CD14-positive monocyte (primary cell): ENCODE data around the gene MARCKS. TPM values are rescaled to one million over a fixed set of nuclear protein-coding genes. Genes with fewer than 3 reads are reported as not detected.
A peak's percentile ranks its signal among the peaks of the same experiment; 100 is the strongest.

Experiments used
- DNase-seq, 3 donors: peaks; one replicate each; pipeline ENCODE4 v3.0.0-alpha.2; 2011 to 2022
- H2AFZ ChIP-seq: 2 replicates; pipeline ENCODE4 v1.6.0; 2012; ENCODE audit warnings: mild to moderate bottlenecking, low read depth, low read length, inconsistent platforms; ENCODE audit not compliant: insufficient read depth, poor library complexity, severe bottlenecking
- H3K27ac ChIP-seq, 2 donors: 1 replicate in 1 of 2; 2 replicates in 1 of 2; pipeline ENCODE4 v1.5.1; 2012 to 2013; ENCODE audit warnings: low read length in 2 of 2, control low read depth in 1 of 2, inconsistent platforms in 1 of 2, low read depth in 1 of 2, mild to moderate bottlenecking in 1 of 2
- H3K27me3 ChIP-seq, 2 donors: one replicate each; pipeline versions ENCODE4 v1.6.0 to v1.6.1; 2011 to 2013; ENCODE audit warnings: low read length in 2 of 2; ENCODE audit not compliant: control insufficient read depth in 2 of 2, insufficient read depth in 2 of 2
- H3K36me3 ChIP-seq, 2 donors: replicated peaks in 1 of 2; 1 replicate in 1 of 2; 2 replicates in 1 of 2; pipeline versions ENCODE4 v1.5.1 to v1.6.1; 2012 to 2013; ENCODE audit warnings: low read length in 2 of 2, control low read depth in 1 of 2, inconsistent platforms in 1 of 2, mild to moderate bottlenecking in 1 of 2; ENCODE audit not compliant: insufficient read depth in 2 of 2, control insufficient read depth in 1 of 2
- H3K4me1 ChIP-seq, 2 donors: 1 replicate in 1 of 2; 2 replicates in 1 of 2; pipeline versions ENCODE4 v1.5.1 to v1.6.1; 2012 to 2013; ENCODE audit warnings: low read length in 2 of 2, control low read depth in 1 of 2, inconsistent platforms in 1 of 2, mild to moderate bottlenecking in 1 of 2, moderate library complexity in 1 of 2; ENCODE audit not compliant: insufficient read depth in 2 of 2, control insufficient read depth in 1 of 2
- H3K4me2 ChIP-seq: replicated peaks from 2 replicates; pipeline ENCODE3; 2012; ENCODE audit warnings: low read length, moderate library complexity, mild to moderate bottlenecking; ENCODE audit not compliant: poor library complexity, severe bottlenecking; ENCODE audit errors: extremely low read depth
- H3K4me3 ChIP-seq, 3 experiments: fragments of 200-600 bp in 1 of 3; sonication (generic) in 1 of 3; replicated peaks in 1 of 3; 1 replicate in 2 of 3; 2 replicates in 1 of 3; pipeline ENCODE4 v1.5.1; 2011 to 2013; ENCODE audit warnings: low read length in 3 of 3, mild to moderate bottlenecking in 3 of 3, control low read depth in 2 of 3, low read depth in 2 of 3, inconsistent platforms in 1 of 3, moderate library complexity in 1 of 3
- H3K79me2 ChIP-seq: 2 replicates; pipeline ENCODE4 v1.6.0; 2012; ENCODE audit warnings: mild to moderate bottlenecking, control low read depth, inconsistent platforms, low read length, moderate library complexity; ENCODE audit not compliant: insufficient read depth
- H3K9ac ChIP-seq: 2 replicates; pipeline ENCODE4 v1.6.0; 2017; ENCODE audit warnings: low read length, mild to moderate bottlenecking; ENCODE audit not compliant: insufficient read depth, poor library complexity, severe bottlenecking
- H3K9me3 ChIP-seq, 2 donors: replicated peaks in 1 of 2; 1 replicate in 1 of 2; 2 replicates in 1 of 2; pipeline versions ENCODE4 v1.5.1 to v1.6.1; 2012 to 2013; ENCODE audit warnings: low read length in 2 of 2, control low read depth in 1 of 2; ENCODE audit not compliant: control insufficient read depth in 1 of 2, insufficient read depth in 1 of 2
- H4K20me1 ChIP-seq: 2 replicates; pipeline ENCODE4 v1.6.0; 2012; ENCODE audit warnings: mild to moderate bottlenecking, low read length, control low read depth, moderate library complexity; ENCODE audit not compliant: insufficient read depth
- H3K27ac Mint-ChIP-seq, 7 donors: one replicate each; pipeline ENCODE4 v1.8.0; 2020; ENCODE audit warnings: mild to moderate bottlenecking in 7 of 7, mixed read lengths in 7 of 7, moderate library complexity in 6 of 7, inconsistent platforms in 2 of 7
- H3K27me3 Mint-ChIP-seq, 3 donors: one replicate each; pipeline ENCODE4 v1.8.0; 2021 to 2022; ENCODE audit warnings: low read depth in 3 of 3, mild to moderate bottlenecking in 3 of 3, mixed read lengths in 3 of 3, moderate library complexity in 3 of 3, inconsistent platforms in 1 of 3
- H3K36me3 Mint-ChIP-seq, 2 donors: one replicate each; pipeline ENCODE4 v1.8.0; 2020; ENCODE audit warnings: mixed read lengths in 2 of 2, inconsistent platforms in 1 of 2, mild to moderate bottlenecking in 1 of 2
- H3K4me1 Mint-ChIP-seq: one replicate; pipeline ENCODE4 v1.8.0; 2020; ENCODE audit warnings: mild to moderate bottlenecking, mixed read lengths
- H3K4me3 Mint-ChIP-seq, 2 donors: one replicate each; pipeline ENCODE4 v1.8.0; 2020; ENCODE audit warnings: mild to moderate bottlenecking in 2 of 2, mixed read lengths in 2 of 2, moderate library complexity in 1 of 2
- H3K9me3 Mint-ChIP-seq, 7 donors: one replicate each; pipeline ENCODE4 v1.8.0; 2020 to 2022; ENCODE audit warnings: mixed read lengths in 7 of 7, mild to moderate bottlenecking in 6 of 7, moderate library complexity in 6 of 7, inconsistent platforms in 2 of 7
- WGBS: methylation state at CpG from one replicate; pipeline ENCODE4 v1.1.5; 2013; ENCODE audit warnings: missing lambda C conversion rate; ENCODE audit not compliant: insufficient coverage; 5-methylcytosine and 5-hydroxymethylcytosine counted together
- intact Hi-C, 2 donors: fragments of 100-400 bp; cut with micrococcal nuclease; formaldehyde crosslinking; loops; one replicate each; pipeline versions ENCODE4 v1.15.0 to v1.15.1; 2023
- polyA plus RNA-seq, 3 donors: library from polyadenylated mRNA; depleted of rRNA in 1 of 3; unstranded in 2 of 3; stranded (reverse) in 1 of 3; fragments of 300-500 nt in 2 of 3; fragments of >200 nt in 1 of 3; fragmentation: Illumina TruSeq in 2 of 3; gene quantifications; 1 replicate in 2 of 3; 2 replicates in 1 of 3; pipeline ENCODE4 v1.2.3, GENCODE V29; 2012 to 2021
- TF ChIP-seq, protein P1 (sequence below): fragments of 200-600 bp; IDR thresholded peaks from one replicate; pipeline ENCODE4 v1.8.0; 2022; ENCODE audit warnings: antibody characterized with exemption, mild to moderate bottlenecking

MARCKS gene
- polyA plus RNA-seq, 3 donors: 12.1 to 22.9 (median 14.4) TPM

DNA sequence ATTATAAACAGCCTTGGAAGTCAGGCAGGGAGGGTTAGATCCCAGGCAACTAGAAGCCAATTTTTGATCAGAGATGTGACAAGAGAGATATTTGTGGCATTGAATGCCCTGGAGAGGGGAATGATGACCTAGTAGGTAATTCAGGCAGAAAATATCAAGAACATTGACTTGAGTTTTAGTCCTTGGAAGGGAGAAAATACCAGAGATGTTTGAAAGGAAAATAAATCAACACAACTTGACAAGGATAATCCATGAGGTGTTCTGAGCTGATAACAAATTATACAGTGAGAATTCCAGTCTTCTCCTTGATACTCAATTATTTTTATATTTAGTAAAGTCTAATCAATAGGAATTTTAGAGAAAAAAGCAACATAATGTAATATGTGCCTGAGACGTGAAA lies 10.6 kb upstream of the MARCKS start:
- intact Hi-C loops: no loop called here
- no peaks in the 10 kb centered on the region for H3K4me1 Mint-ChIP-seq
- Histone ChIP-seq H4K20me1 (no peaks in the 10 kb centered on the region), H3K9me3 (no peaks in the 10 kb centered on the region), H2AFZ (no peak overlapping the region), H3K4me1 (no peaks in the 10 kb centered on the region), H3K4me2 (no peak overlapping the region), H3K36me3 (no peaks in the 10 kb centered on the region), H3K27me3 (no peaks in the 10 kb centered on the region), H3K9ac (no peak overlapping the region), H3K4me3 (no peak overlapping the region), H3K79me2 (no peaks in the 10 kb centered on the region), H3K27ac (no peak overlapping the region)
- WGBS: no CpG with 5 or more reads among the region's 1 CpG
- peaks cover 0 to 4% (median 2%) of the 10 kb centered on the region in 3 donors for H3K27me3 Mint-ChIP-seq
- H3K36me3 Mint-ChIP-seq: no peaks in the 10 kb centered on the region
- TF ChIP-seq, protein P1, sequence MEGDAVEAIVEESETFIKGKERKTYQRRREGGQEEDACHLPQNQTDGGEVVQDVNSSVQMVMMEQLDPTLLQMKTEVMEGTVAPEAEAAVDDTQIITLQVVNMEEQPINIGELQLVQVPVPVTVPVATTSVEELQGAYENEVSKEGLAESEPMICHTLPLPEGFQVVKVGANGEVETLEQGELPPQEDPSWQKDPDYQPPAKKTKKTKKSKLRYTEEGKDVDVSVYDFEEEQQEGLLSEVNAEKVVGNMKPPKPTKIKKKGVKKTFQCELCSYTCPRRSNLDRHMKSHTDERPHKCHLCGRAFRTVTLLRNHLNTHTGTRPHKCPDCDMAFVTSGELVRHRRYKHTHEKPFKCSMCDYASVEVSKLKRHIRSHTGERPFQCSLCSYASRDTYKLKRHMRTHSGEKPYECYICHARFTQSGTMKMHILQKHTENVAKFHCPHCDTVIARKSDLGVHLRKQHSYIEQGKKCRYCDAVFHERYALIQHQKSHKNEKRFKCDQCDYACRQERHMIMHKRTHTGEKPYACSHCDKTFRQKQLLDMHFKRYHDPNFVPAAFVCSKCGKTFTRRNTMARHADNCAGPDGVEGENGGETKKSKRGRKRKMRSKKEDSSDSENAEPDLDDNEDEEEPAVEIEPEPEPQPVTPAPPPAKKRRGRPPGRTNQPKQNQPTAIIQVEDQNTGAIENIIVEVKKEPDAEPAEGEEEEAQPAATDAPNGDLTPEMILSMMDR: no peak
- no peak overlapping the region for H3K4me3 Mint-ChIP-seq
- peak overlapping the region in 1 of 7 donors; percentile 38 for H3K27ac Mint-ChIP-seq
- H3K9me3 Mint-ChIP-seq: no peaks in the 10 kb centered on the region
- no peak for DNase-seq

DNA sequence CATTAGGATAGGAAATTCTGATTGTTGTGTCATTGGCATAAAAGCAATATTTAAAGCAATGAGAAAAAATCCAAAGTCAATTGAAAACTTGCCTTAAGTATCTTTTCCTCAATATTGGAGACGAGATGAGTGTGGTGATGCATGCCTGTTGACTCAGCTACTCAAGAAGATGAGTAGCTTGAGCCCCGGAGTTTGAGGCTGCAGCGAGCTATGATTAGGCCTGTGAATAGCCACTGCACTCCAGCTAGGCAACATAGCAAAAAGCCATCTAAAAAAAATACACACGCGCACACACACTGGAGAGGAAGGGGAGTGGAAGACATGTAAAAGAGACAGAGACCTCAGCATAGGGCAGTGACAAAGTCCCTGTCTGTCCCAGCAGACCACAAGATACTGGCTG lies 9.7 kb upstream of the MARCKS start:
- Mint-ChIP-seq H3K27ac (no peak overlapping the region), H3K4me3 (no peak overlapping the region), H3K9me3 (no peaks in the 10 kb centered on the region), H3K36me3 (no peaks in the 10 kb centered on the region), H3K4me1 (no peaks in the 10 kb centered on the region), H3K27me3 (peaks cover 2 to 7% (median 3%) of the 10 kb centered on the region in 3 donors)
- no peak overlapping the region for H3K4me3 ChIP-seq
- no peak overlapping the region for H3K4me2 ChIP-seq
- H3K79me2 ChIP-seq: no peaks in the 10 kb centered on the region
- H3K36me3 ChIP-seq: no peaks in the 10 kb centered on the region
- TF ChIP-seq, protein P1: no peak
- H4K20me1 ChIP-seq: no peaks in the 10 kb centered on the region
- H2AFZ ChIP-seq: no peak overlapping the region
- H3K27ac ChIP-seq: no peak overlapping the region
- intact Hi-C loops: no loop called here
- no peaks in the 10 kb centered on the region for H3K27me3 ChIP-seq
- no peak overlapping the region for H3K9ac ChIP-seq
- WGBS: 87% methylated on average over 3 of the region's 5 CpGs
- no peaks in the 10 kb centered on the region for H3K4me1 ChIP-seq
- H3K9me3 ChIP-seq: no peaks in the 10 kb centered on the region
- DNase-seq: no peak
